HFF-Myc (cell line): ENCODE data around the gene BRINP1.

Source experiments
- DNase-seq: peaks from one replicate; pipeline ENCODE4 v3.0.0-alpha.2; 2011; ENCODE audit warnings: low read depth; ENCODE audit errors: extremely low read depth
- H3K4me3 ChIP-seq: replicated peaks from 2 replicates; pipeline ENCODE4 v1.5.1; 2011; ENCODE audit warnings: low read depth, mild to moderate bottlenecking, control low read depth, low read length
- CTCF ChIP-seq: IDR thresholded peaks from 2 replicates; pipeline ENCODE4 v1.5.1; 2012; ENCODE audit warnings: mild to moderate bottlenecking, low read depth, low read length, control low read depth; ENCODE audit errors: missing control alignments

BRINP1 gene

GRCh38 chr9:119368681-119369581, at the start of gene BRINP1:
BRINP1 (minus strand) TSS chr9:119369435; CDS start chr9:119313355, 56,080 bp downstream.
- TF ChIP-seq CTCF: no peak
- DNase-seq: no peak
- H3K4me3 ChIP-seq: no peak within 1 kb of the TSS

DNA sequence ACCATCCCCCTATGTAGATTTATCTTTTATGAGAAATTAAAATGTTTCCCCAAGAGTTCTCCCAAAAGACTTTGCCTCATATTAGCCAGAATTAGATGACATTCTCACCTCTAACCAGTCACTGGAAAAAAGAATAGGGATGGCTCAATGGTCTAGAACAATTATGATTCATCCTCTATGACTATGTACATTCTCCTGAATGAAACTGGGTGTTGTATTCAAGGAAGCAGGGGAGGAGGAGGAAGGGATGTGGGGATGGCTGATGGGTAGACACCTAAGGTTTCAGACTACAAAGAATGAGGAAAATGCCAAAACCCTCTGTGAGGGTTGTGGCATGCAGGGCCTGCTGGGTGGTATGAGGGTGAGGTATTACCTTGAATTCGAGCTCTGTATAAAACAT, 49.5 kb upstream of the BRINP1 start:
- no peak for TF ChIP-seq CTCF
- H3K4me3 ChIP-seq: no peak overlapping the region
- DNase-seq: no peak

GRCh38 chr9:119416793-119417192, 47.6 kb upstream of the BRINP1 start:
- no peak for DNase-seq
- H3K4me3 ChIP-seq: no peak overlapping the region
- TF ChIP-seq CTCF: no peak

- no peak for DNase-seq
- no peak overlapping the region for H3K4me3 ChIP-seq
- TF ChIP-seq CTCF: no peak
Observed at GRCh38 chr9:119412399-119412798, 43.2 kb upstream of the BRINP1 start.

GRCh38 chr9:119409552-119409951, 40.3 kb upstream of the BRINP1 start:
- TF ChIP-seq CTCF: no peak
- H3K4me3 ChIP-seq: no peak overlapping the region
- no peak for DNase-seq

DNA sequence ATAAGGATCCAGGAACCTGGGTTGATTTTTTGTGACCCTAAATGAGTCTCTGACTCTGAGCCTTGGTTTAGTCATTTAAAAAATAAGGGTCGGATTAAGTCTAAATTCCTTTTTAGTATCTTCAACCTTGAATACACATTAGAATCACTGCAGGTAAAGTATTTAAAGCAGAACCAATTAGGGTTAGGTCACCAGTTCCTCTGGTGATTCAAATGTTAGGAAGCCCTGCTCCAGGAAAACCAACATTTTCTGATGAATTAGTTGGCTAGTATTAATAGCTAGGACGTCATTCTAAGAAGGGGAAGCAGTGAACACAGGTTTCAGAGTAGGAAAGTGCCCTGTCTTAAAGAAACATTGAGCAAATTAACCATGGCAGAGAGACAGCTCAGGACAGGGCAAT, 31.4 kb upstream of the BRINP1 start:
- TF ChIP-seq CTCF: no peak
- no peak for DNase-seq
- H3K4me3 ChIP-seq: no peak overlapping the region
